Activated CD8-positive, alpha-beta T cell treated with anti-CD3 and anti-CD28 coated beads, Interleukin-2, amount 10 ng/mL, durations not matched to agents 7 days and 5 days (primary cell): Measurements from ENCODE around the gene TMEM26. TPM values are rescaled to one million over a fixed set of nuclear protein-coding genes. Genes with fewer than 3 reads are reported as not detected.

Experiments
- total RNA-seq, 2 experiments: library from RNA; stranded (reverse); gene quantifications; one replicate each; pipeline ENCODE4 v1.2.3, GENCODE V29; 2021

The TMEM26 gene
- total RNA-seq, 2 experiments from 2014 or later, result not detected

Other genes starting within 250 kb of the TMEM26 start
- gene CABCOCO1, start 209.5 kb upstream of the TMEM26 start, total RNA-seq, result not detected